CD4-positive, alpha-beta memory T cell (primary cell): ENCODE measurements around the gene UTF1. TPM values are rescaled to one million over a fixed set of nuclear protein-coding genes. Genes with fewer than 3 reads are reported as not detected.
"Not testable (repeated sequence)": the region's sequence is repeated elsewhere in the genome, so short reads cannot be mapped to it uniquely, and the experiment has no call there.

Source experiments
- CTCF ChIA-PET: fragments of 350-600 bp; sonication (Branson Sonifier 250); formaldehyde crosslinking; loops from one replicate; lab custom pipeline; 2021; ENCODE audit warnings: inconsistent platforms; ENCODE audit not compliant: partially characterized antibody; lab: Charles Lee
- POLR2A ChIA-PET: fragments of 350-600 bp; sonication (Branson Sonifier 250); formaldehyde crosslinking; loops from one replicate; lab custom pipeline; 2021; ENCODE audit not compliant: partially characterized antibody; lab: Charles Lee
- DNase-seq, 5 donors: peaks; one replicate each; pipeline versions ENCODE4 v3.0.0 to v3.0.0-alpha.2; 2020 to 2022; ENCODE audit warnings: mixed read lengths in 1 of 5
- H3K27ac ChIP-seq: one replicate; pipeline ENCODE4 v1.7.0; 2013; ENCODE audit warnings: low read depth, low read length
- H3K27me3 ChIP-seq: 2 replicates; pipeline ENCODE4 v1.7.0; 2013; ENCODE audit warnings: mild to moderate bottlenecking, low read length, moderate library complexity; ENCODE audit not compliant: insufficient read depth
- H3K36me3 ChIP-seq: 2 replicates; pipeline ENCODE4 v1.7.0; 2013; ENCODE audit warnings: mild to moderate bottlenecking, low read length, moderate library complexity; ENCODE audit not compliant: insufficient read depth
- H3K4me1 ChIP-seq: 2 replicates; pipeline ENCODE4 v1.7.0; 2013; ENCODE audit warnings: mild to moderate bottlenecking, low read length, moderate library complexity; ENCODE audit not compliant: insufficient read depth
- H3K4me3 ChIP-seq, 2 donors: one replicate each; pipeline ENCODE4 v1.7.0; 2013; ENCODE audit warnings: low read length in 2 of 2, mild to moderate bottlenecking in 1 of 2
- H3K9me3 ChIP-seq, 2 donors: one replicate each; pipeline ENCODE4 v1.7.0; 2013; ENCODE audit warnings: low read length in 2 of 2, control low read depth in 1 of 2; ENCODE audit not compliant: control insufficient read depth in 1 of 2
- H3K27ac Mint-ChIP-seq, 7 donors: one replicate each; pipeline ENCODE4 v1.8.0; 2020 to 2021; ENCODE audit warnings: mixed read lengths in 7 of 7, mild to moderate bottlenecking in 6 of 7, inconsistent platforms in 3 of 7, moderate library complexity in 3 of 7
- H3K27me3 Mint-ChIP-seq, 2 donors: one replicate each; pipeline ENCODE4 v1.8.0; 2020 to 2021; ENCODE audit warnings: mixed read lengths in 2 of 2
- H3K36me3 Mint-ChIP-seq, 2 donors: one replicate each; pipeline ENCODE4 v1.8.0; 2020 to 2021; ENCODE audit warnings: mixed read lengths in 2 of 2, inconsistent platforms in 1 of 2, mild to moderate bottlenecking in 1 of 2
- H3K4me1 Mint-ChIP-seq, 4 donors: one replicate each; pipeline ENCODE4 v1.8.0; 2020 to 2021; ENCODE audit warnings: mixed read lengths in 4 of 4, mild to moderate bottlenecking in 1 of 4
- H3K4me3 Mint-ChIP-seq, 8 donors: one replicate each; pipeline ENCODE4 v1.8.0; 2020 to 2021; ENCODE audit warnings: mixed read lengths in 8 of 8, mild to moderate bottlenecking in 7 of 8, moderate library complexity in 6 of 8, inconsistent platforms in 3 of 8
- H3K9me3 Mint-ChIP-seq, 8 donors: one replicate each; pipeline ENCODE4 v1.8.0; 2020 to 2021; ENCODE audit warnings: mixed read lengths in 8 of 8, mild to moderate bottlenecking in 5 of 8, inconsistent platforms in 3 of 8, moderate library complexity in 1 of 8
- intact Hi-C: fragments of 100-400 bp; cut with micrococcal nuclease; formaldehyde crosslinking; loops from one replicate; pipeline ENCODE4 v1.15.1; 2023
- polyA plus RNA-seq, 2 donors: library from polyadenylated mRNA; unstranded; fragments of 300-500 nt; fragmentation: Illumina TruSeq; gene quantifications; one replicate each; pipeline ENCODE4 v1.2.3, GENCODE V29; 2021
- total RNA-seq, 2 experiments: library from RNA; stranded (reverse); gene quantifications; one replicate each; pipeline ENCODE4 v1.2.3, GENCODE V29; 2021

UTF1 gene
- total and polyA plus RNA-seq, 4 experiments from 2014 or later, result not detected

DNA sequence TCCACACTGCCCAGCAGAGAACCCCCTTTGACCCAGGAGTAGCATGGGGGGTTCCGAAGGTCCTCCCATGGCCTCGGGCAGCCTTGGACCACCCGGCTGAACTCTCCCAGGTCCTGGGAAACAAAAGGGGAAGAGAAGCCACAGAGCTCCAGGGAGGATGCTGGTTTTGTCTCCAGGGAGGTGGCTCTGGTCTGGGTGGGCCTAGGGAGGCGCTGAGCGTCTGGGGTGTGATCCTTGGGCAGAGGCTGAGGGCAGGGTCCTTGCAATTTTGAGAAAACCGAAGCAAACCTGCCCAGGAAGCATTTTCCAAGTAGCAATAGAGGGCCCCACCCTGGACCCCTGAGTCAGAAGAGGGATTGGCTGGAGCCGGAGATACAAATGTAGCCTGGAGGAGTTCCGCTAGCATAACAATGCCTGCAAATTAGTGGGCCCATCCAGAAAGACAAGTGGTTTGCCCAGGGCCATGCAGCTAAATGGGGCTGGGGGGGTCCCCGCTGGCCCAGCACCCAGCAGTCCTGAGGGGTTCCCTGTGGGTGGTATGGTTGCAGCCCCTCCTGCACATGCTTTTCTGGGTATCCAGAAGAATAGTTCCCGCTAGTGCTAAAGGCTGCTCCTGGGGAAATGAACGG is 2.0 kb downstream of the UTF1 start:
- Mint-ChIP-seq H3K4me1 (peaks cover 2 to 30% (median 9%) of the 10 kb centered on the region in 4 donors), H3K4me3 (peak overlapping the region in 4 of 8 donors; percentile 16 to 43 (median 26)), H3K9me3 (no peaks in the 10 kb centered on the region), H3K27me3 (peaks cover 29 to 43% of the 10 kb centered on the region in 2 donors), H3K27ac (no peak overlapping the region), H3K36me3 (no peaks in the 10 kb centered on the region)
- Histone ChIP-seq H3K4me3 (no peak overlapping the region), H3K27me3 (peaks cover 4% of the 10 kb centered on the region), H3K36me3 (no peaks in the 10 kb centered on the region), H3K27ac (no peak overlapping the region), H3K9me3 (no peaks in the 10 kb centered on the region), H3K4me1 (peaks cover 9% of the 10 kb centered on the region)
- intact Hi-C loops, result no loop called here
- CTCF ChIA-PET, result interaction anchor here (0.9 kb wide), 1 partner anchor 76 kb away, joined by 3 read pairs; no protein-coding TSS in a partner anchor
- POLR2A ChIA-PET, result no interaction called here
- DNase-seq, result no peak

- H3K9me3 ChIP-seq, intact Hi-C loops, H3K36me3 ChIP-seq, POLR2A ChIA-PET, H3K27ac Mint-ChIP-seq, H3K9me3 Mint-ChIP-seq, CTCF ChIA-PET, H3K27ac ChIP-seq, H3K36me3 Mint-ChIP-seq, DNase-seq: not testable (repeated sequence)
- peaks cover 31 to 35% of the 10 kb centered on the region in 2 donors for H3K27me3 Mint-ChIP-seq
- peak overlapping the region; percentile 35 to 85 (median 64) for H3K4me3 Mint-ChIP-seq
- peak overlapping the region in 1 of 2 donors; percentile 24 for H3K4me3 ChIP-seq
- peaks cover 14% of the 10 kb centered on the region for H3K4me1 ChIP-seq
- H3K27me3 ChIP-seq, result peaks cover 22% of the 10 kb centered on the region
- peaks cover 0 to 29% (median 5%) of the 10 kb centered on the region in 4 donors for H3K4me1 Mint-ChIP-seq
These were observed 4.8 kb downstream of the UTF1 start for GRCh38 chr10:133234796-133235195.

DNA sequence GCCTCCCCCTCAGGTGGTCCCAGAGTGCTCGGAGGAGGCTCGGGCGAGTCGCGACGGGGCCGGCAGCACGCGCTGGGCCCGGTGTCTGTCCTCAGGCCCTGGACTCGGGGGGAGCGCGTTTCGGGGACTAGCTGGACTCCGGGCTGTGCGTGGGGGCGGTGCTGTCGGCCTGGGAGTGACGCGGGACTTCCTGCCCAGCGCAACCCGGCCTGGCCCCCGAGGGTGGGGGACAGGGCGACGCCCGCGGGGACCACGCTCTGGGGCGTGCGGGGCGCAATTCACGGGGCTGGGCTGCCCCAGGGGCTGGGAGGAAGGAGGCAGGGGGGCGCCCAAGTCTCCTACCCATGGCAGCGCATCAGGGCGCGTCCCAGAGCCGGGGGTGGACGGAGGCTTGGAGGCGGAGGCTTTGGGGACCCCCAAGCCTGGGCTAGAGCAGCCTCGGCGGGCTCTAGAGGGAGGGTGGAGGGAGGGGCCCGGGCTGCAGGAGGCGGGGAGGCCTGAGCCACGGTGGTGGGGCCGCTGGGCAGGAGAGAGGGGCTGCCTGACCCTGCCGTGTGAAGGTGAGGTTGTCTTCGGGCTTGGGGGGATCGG is 5.3 kb downstream of the UTF1 start:
- H3K36me3 Mint-ChIP-seq, result no peaks in the 10 kb centered on the region
- peaks cover 0 to 1% (median 0%) of the 10 kb centered on the region in 8 donors for H3K9me3 Mint-ChIP-seq
- H3K36me3 ChIP-seq, result no peaks in the 10 kb centered on the region
- DNase-seq, result no peak
- peak overlapping the region; percentile 54 to 85 (median 68) for H3K4me3 Mint-ChIP-seq
- H3K27me3 Mint-ChIP-seq, result peaks cover 31 to 35% of the 10 kb centered on the region in 2 donors
- no peaks in the 10 kb centered on the region for H3K9me3 ChIP-seq
- peaks cover 0 to 29% (median 5%) of the 10 kb centered on the region in 4 donors for H3K4me1 Mint-ChIP-seq
- H3K27me3 ChIP-seq, result peaks cover 22% of the 10 kb centered on the region
- peaks cover 14% of the 10 kb centered on the region for H3K4me1 ChIP-seq
- no peak overlapping the region for H3K27ac Mint-ChIP-seq
- ChIA-PET CTCF (no interaction called here), POLR2A (interaction anchor here (1.5 kb wide), 1 partner anchor 24 kb away, joined by 6 read pairs; no protein-coding TSS in a partner anchor)
- no peak overlapping the region for H3K27ac ChIP-seq
- H3K4me3 ChIP-seq, result peak overlapping the region in 1 of 2 donors; percentile 24
- intact Hi-C loops, result no loop called here

GRCh38 chr10:133235932-133236331 is 5.9 kb downstream of the UTF1 start:
- no peaks in the 10 kb centered on the region for H3K9me3 ChIP-seq
- ChIA-PET CTCF (no interaction called here), POLR2A (interaction anchor here (1.5 kb wide), 1 partner anchor 23 kb away, joined by 6 read pairs; no protein-coding TSS in a partner anchor)
- Mint-ChIP-seq H3K27me3 (peaks cover 35 to 39% of the 10 kb centered on the region in 2 donors), H3K36me3 (no peaks in the 10 kb centered on the region), H3K27ac (peak overlapping the region in 2 of 7 donors; percentile 36 to 59), H3K4me1 (peaks cover 3 to 34% (median 9%) of the 10 kb centered on the region in 4 donors), H3K9me3 (peaks cover 0 to 1% (median 0%) of the 10 kb centered on the region in 8 donors), H3K4me3 (peak overlapping the region; percentile 54 to 81 (median 68))
- H3K4me3 ChIP-seq, result peak overlapping the region in 1 of 2 donors; percentile 24
- H3K4me1 ChIP-seq, result peaks cover 17% of the 10 kb centered on the region
- no peak for DNase-seq
- intact Hi-C loops, result no loop called here
- peaks cover 24% of the 10 kb centered on the region for H3K27me3 ChIP-seq
- H3K36me3 ChIP-seq, result no peaks in the 10 kb centered on the region
- H3K27ac ChIP-seq, result no peak overlapping the region

GRCh38 chr10:133236401-133237240 is 6.6 kb downstream of the UTF1 start:
- CTCF ChIA-PET, result no interaction called here
- Mint-ChIP-seq H3K4me1 (peaks cover 7 to 36% (median 13%) of the 10 kb centered on the region in 4 donors), H3K27ac (no peak overlapping the region), H3K4me3 (peak overlapping the region in 1 of 8 donors; percentile 77), H3K27me3 (peaks cover 37 to 43% of the 10 kb centered on the region in 2 donors), H3K36me3 (no peaks in the 10 kb centered on the region), H3K9me3 (peaks cover 0 to 1% (median 0%) of the 10 kb centered on the region in 8 donors)
- Histone ChIP-seq H3K27me3 (peaks cover 30% of the 10 kb centered on the region), H3K27ac (no peak overlapping the region), H3K9me3 (no peaks in the 10 kb centered on the region), H3K4me3 (peak overlapping the region in 1 of 2 donors; percentile 24), H3K4me1 (peaks cover 23% of the 10 kb centered on the region), H3K36me3 (no peaks in the 10 kb centered on the region)
- no peak for DNase-seq
- intact Hi-C loops, result no loop called here
- POLR2A ChIA-PET, result interaction anchor here (1.5 kb wide), 1 partner anchor 22 kb away, joined by 6 read pairs; no protein-coding TSS in a partner anchor

DNA sequence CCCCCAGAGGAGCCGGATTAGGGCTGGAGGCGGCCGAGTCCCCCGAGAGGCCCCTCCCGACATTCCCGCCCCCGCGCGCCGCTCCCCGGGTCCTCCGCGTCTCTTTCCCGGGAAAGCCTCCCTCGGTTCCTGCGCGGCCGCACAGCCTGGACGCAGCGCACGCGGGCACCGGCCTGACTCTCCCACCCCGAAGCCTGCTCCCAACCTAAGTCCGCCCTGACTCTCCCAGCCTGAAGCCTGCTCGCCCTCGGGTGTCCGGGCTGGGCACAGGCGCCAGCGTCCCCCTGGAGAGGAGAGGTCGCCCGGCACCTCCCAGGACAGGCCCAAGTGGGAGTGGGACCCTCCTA is 7.2 kb downstream of the UTF1 start:
- peaks cover 29% of the 10 kb centered on the region for H3K4me1 ChIP-seq
- no peak overlapping the region for H3K27ac ChIP-seq
- H3K9me3 Mint-ChIP-seq, result peaks cover 0 to 1% (median 0%) of the 10 kb centered on the region in 8 donors
- peaks cover 37 to 43% of the 10 kb centered on the region in 2 donors for H3K27me3 Mint-ChIP-seq
- H3K4me3 ChIP-seq, result peak overlapping the region in 1 of 2 donors; percentile 24
- no peaks in the 10 kb centered on the region for H3K9me3 ChIP-seq
- H3K36me3 Mint-ChIP-seq, result no peaks in the 10 kb centered on the region
- DNase-seq, result no peak
- peaks cover 28% of the 10 kb centered on the region for H3K27me3 ChIP-seq
- CTCF ChIA-PET, result no interaction called here
- peaks cover 10 to 38% (median 16%) of the 10 kb centered on the region in 4 donors for H3K4me1 Mint-ChIP-seq
- intact Hi-C loops, result no loop called here
- H3K4me3 Mint-ChIP-seq, result peak overlapping the region in 2 of 8 donors; percentile 41 to 63
- no peak overlapping the region for H3K27ac Mint-ChIP-seq
- no peaks in the 10 kb centered on the region for H3K36me3 ChIP-seq
- POLR2A ChIA-PET, result no interaction called here
